GM18870 (cell line): ENCODE results near the gene LKAAEAR1.
"Not testable (repeated sequence)": the region's sequence is repeated elsewhere in the genome, so short reads cannot be mapped to it uniquely, and the experiment has no call there.

Experiments
- ATAC-seq: cut with Tn5 transposase; IDR thresholded peaks from one replicate; pipeline ENCODE4 v1.9.1; 2021; ENCODE audit warnings: moderate library complexity; ENCODE audit not compliant: unreplicated experiment

LKAAEAR1 gene

GRCh38 chr20:64099086-64099786 lies 15.0 kb upstream of the LKAAEAR1 start:
- ATAC-seq, result no peak

DNA sequence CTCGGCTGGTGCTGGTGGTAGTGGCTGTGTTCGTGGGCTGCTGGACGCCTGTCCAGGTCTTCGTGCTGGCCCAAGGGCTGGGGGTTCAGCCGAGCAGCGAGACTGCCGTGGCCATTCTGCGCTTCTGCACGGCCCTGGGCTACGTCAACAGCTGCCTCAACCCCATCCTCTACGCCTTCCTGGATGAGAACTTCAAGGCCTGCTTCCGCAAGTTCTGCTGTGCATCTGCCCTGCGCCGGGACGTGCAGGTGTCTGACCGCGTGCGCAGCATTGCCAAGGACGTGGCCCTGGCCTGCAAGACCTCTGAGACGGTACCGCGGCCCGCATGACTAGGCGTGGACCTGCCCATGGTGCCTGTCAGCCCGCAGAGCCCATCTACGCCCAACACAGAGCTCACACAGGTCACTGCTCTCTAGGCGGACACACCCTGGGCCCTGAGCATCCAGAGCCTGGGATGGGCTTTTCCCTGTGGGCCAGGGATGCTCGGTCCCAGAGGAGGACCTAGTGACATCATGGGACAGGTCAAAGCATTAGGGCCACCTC lies 14.3 kb upstream of the LKAAEAR1 start:
- no peak for ATAC-seq

DNA sequence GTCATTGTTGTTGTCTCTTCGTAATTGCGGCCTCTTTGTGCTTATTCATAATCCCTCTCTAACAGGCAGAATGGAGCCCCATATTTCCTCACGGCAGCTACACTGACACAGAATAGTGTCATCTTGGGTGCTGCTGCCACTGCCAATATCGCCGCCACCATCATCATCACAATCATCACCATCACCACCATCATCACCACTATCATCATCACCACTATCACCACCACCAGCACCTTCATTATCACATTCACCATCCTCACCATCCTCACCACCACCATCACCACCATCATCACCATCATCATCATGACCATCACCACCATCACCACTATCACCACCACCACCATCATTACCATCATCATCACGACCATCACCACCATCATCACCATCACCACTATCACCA lies 12.3 kb upstream of the LKAAEAR1 start:
- no peak for ATAC-seq

DNA sequence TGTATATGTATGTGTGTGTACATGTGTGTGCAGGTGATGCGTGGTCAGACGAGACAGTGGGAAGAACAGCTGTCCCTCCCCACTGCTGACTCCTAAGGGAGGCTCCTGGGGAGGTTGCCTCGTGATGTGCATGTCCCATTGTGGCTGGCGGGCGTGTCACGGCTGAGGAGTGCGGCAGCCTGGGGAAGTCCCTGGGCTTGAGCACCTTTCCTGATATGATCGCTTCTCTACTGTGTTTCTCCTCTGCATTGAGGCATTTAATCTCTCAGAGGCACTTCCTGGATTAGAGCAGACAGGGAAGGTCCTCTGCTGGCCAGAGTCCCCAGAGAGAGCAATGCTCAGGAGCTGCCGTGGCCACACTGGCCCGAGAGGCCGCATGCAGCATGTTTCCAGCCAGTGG lies 11.7 kb upstream of the LKAAEAR1 start:
- no peak for ATAC-seq

DNA sequence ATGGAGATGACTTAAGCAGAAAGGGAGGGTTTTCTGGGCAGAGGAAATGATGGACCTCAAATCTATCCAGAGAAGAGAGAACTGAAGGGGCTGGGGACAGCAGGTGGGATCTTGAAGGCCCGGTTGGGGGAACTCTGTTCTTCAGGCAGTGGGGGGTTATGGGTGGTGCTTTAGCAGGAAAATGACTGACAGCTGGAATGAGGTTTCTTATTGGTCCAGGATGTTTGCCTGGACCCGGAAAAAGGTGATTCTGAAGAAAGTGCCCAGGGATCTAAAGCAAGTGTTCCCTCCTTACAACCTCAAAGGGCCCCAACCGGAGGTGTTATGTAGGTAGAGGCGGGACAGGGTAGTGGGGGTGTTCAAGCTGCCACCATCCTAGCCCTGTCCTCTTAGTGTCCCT lies 11.3 kb upstream of the LKAAEAR1 start:
- ATAC-seq, result no peak

DNA sequence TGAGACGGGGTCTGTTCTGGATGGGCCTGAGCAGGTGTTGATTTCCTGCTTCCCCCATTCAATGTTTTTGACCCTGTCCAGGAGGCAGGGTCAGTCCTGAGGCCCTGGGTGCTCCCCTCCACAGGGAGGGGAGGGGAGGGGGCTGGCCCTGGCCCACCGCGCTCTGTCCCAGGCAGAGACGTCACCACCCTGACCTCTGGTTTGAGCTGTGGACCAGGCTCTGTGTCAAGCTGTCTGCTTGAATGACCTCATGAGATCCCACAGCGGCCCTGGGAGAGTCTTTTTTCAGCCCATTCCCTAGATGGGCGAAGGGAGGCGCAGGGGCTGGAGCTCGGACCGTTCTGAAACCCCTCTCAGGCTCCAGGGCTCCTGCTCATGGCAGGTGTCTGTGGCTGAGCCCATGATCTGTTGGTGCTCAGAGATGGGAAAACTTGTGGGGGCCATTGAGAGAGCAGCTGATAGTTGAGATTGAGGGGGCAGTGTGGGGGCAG lies 8.9 kb upstream of the LKAAEAR1 start:
- ATAC-seq, result no peak

DNA sequence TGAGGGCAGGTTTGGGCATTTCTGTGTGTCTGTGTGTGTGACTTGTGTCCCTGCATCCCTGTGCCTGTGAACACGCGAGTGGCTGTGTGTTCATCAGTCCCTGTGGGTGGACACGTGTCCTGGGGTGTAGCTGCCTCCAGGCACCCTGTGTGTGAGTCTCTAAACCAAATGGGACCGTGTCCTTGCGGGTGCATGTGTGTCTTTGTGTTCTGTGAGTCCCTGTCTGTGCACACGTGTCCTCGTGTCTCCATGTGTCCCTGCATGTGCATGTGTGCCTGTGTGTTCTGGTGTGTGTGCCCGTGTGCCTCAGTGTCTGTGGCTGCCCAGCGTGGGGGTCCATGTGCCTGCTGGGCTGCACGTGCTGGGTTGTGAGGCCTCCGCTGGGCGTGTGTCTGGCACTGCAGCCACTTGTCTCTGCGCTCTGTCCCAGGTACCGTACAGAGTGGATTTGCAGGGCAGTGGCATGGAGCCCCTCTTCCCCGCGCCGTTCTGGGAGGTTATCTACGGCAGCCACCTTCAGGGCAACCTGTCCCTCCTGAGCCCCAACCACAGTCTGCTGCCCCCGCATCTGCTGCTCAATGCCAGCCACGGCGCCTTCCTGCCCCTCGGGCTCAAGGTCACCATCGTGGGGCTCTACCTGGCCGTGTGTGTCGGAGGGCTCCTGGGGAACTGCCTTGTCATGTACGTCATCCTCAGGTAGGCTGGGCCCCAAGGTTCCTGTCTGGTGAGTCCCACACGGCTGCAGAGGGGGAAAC lies 8.2 kb upstream of the LKAAEAR1 start:
- ATAC-seq, result no peak

DNA sequence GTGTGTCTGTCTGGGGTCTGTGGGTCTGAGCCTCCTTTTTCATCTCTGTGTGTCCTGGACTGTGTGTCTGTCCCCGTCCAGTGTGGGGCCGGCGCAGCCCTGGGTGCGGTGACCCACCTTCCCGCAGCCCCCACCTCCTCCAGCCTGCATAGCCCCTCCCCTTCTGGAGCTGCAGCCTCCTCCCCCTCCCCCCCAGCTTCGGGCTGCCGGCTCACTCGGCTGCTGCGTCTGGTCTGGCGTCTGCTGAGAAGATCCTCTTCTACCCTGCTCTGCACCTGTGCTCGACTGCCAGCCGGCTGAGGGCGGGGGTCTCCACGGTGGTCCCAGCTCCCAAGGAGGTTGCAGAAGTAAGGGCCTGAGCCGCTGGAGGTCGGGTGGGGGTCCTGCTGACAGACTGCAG lies 7.6 kb upstream of the LKAAEAR1 start:
- no peak for ATAC-seq

GRCh38 chr20:64091340-64091739 lies 7.1 kb upstream of the LKAAEAR1 start:
- ATAC-seq, result no peak

DNA sequence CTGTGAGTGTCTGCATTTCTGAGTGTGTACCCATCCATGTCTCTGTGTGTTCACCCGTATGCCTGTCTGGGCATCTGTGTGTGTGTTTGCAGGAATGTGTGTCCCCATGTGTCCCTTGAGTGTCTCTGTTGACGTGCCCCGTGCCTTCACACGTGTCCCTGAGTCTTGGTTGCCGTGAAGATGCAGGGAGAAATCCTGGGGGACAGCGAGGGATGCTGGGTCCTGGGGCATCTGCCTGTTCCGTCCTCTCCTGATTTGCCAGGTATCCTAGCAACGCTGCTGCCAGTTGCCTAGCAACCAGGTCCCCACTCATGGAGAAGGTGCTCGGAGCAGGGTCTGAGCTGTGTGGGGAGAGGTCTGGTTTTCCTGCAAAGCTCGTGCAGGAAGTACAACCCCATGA lies 6.0 kb upstream of the LKAAEAR1 start:
- ATAC-seq, result no peak

GRCh38 chr20:64088586-64088985 lies 4.4 kb upstream of the LKAAEAR1 start:
- not testable (repeated sequence) for ATAC-seq

DNA sequence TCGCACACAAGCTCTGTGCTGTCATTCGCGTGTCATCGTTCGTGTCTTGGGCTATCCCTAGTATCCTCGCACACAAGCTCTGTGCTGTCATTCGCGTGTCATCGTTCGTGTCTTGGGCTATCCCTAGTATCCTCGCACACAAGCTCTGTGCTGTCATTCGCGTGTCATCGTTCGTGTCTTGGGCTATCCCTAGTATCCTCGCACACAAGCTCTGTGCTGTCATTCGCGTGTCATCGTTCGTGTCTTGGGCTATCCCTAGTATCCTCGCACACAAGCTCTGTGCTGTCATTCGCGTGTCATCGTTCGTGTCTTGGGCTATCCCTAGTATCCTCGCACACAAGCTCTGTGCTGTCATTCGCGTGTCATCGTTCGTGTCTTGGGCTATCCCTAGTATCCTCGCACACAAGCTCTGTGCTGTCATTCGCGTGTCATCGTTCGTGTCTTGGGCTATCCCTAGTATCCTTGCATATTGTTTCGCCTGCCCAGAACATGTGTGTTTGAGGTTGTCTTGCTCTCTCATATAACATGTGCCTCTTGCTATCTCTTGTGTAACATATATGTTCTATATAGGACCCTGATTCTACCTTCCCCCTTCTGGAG lies 3.1 kb upstream of the LKAAEAR1 start:
- ATAC-seq, result not testable (repeated sequence)

GRCh38 chr20:64086801-64087200 lies 2.6 kb upstream of the LKAAEAR1 start:
- ATAC-seq, result no peak

- no peak for ATAC-seq
Measured at GRCh38 chr20:64084685-64085152, 521 bp upstream of the LKAAEAR1 start.

GRCh38 chr20:64083378-64083803 lies 807 bp downstream of the LKAAEAR1 start:
- ATAC-seq, result no peak

DNA sequence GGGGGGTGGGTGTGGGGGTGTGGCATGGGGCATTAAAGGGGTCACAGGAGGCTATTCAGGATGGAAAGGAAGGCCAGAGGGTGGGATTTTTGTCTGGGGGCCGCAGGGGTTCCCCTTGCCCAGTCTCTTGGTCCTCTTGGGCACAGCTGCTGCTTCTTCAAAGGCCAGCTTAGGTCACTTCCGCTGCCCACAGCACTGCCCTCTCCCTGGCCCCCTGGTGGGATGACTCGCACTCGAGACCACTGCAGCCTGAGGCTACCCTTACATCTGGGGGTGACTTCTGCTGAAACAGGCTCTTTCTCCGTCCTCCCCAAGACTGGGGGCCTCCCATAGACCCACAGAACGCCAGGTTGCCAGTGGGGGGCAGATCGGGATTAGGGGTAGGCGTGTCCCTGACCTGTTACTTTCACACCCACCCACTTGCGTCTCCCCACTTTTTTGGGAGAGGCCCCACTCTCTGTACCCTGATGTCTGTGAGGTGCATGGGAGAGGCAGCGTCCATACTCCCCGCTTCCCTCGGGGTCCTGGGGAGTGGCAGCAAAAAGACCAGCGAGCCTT lies 1.3 kb downstream of the LKAAEAR1 start:
- ATAC-seq, result no peak

DNA sequence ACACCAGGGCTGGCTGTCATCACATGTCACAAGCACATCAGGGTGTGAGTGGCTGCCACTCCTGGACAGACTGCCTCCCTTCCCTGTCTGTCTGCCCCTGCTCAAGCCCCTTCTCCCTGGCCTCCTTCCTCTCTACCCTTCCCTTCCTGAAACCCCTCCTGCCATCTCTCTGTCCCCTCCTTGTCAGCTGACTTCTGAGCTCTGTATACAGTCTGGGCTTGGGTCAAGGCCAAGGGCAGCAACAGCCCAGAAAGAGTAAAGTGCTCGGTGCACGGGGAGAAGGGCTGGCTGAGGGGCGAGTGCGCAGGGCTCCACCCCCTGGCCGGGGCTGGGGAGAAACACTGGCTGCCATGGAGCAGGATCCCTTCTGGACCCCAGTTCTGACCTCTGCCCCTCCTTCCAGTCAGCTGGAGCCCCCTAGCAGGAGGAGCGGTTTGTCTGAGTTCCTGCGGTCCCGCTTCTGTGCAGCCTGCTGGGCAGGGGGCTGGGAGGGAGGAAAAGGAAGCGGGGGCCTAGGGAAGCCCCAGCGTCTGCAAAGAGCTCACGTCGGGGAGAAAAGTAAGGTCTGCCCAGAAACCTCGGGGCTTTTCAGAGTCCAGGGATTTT lies 2.0 kb downstream of the LKAAEAR1 start:
- ATAC-seq, result no peak

- no peak for ATAC-seq
Measured at GRCh38 chr20:64081624-64081964, 2.6 kb downstream of the LKAAEAR1 start.

DNA sequence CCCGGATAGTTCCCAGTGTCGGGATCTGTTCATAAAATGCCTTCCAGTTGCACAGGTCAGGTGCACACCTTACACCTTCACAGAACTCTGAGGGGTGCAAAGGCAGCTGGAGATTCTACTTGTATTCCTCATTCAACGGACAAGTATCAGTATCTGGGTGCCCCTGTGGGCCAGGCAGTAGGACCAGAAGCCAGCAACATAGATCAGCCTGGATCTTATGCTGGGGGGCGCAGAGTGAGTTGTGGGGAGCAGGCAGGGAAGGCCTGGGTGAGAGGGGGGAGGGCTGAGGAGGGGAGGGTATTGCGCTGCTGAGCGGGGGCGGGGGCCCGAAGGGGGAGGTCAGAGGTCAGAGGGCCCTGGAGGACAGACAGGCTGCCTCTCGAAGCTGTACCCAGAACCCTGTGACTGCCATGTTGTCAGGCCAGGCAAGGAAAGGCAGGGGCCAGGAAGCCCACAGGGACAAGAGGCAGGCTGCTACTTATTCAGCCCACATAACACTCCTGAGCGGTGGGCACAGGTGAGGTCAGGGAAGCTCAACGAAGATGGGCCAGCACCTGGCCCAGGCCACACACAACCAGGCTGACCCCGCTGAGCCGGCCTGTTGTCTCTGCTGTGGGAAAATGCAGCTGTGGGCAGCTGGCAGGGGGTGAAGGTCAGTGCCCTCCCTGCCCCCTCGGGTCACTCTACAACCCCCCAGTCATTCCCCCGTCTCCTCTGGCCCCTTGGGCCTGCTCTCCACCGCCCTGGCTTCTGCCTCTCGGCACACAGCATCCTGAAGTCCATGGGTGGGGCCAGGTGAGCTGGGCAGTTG lies 3.2 kb downstream of the LKAAEAR1 start:
- ATAC-seq, result no peak
